GM21576 (cell line): Measurements from ENCODE around the gene ATP2C2.
"Not testable (repeated sequence)": the region's sequence is repeated elsewhere in the genome, so short reads cannot be mapped to it uniquely, and the experiment has no call there.

Experiments
- ATAC-seq: cut with Tn5 transposase; IDR thresholded peaks from one replicate; pipeline ENCODE4 v1.9.1; 2021; ENCODE audit warnings: mild to moderate bottlenecking, moderate library complexity; ENCODE audit not compliant: unreplicated experiment

Gene ATP2C2

GRCh38 chr16:84339311-84339710 lies 29.0 kb upstream of the ATP2C2 start:
- no peak for ATAC-seq

DNA sequence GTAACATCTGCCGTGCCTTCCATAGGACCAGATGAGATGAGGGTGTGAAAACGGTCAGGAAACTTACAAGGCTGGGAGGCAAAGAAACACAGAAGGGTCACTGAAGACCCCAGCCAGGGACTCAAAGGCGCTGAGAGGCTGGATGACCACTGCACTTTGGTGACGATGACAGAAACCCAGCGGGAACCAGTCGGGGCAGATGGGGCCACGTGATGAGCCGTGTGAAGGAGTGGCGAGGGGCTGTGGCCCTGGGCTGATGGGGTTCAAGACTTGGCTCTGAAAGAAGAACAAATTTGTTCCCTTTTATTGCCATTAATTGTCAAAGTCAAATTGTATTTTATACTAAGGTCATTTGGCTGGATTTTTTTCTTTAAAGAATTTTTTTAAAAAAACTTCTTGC lies 28.6 kb upstream of the ATP2C2 start:
- no peak for ATAC-seq

DNA sequence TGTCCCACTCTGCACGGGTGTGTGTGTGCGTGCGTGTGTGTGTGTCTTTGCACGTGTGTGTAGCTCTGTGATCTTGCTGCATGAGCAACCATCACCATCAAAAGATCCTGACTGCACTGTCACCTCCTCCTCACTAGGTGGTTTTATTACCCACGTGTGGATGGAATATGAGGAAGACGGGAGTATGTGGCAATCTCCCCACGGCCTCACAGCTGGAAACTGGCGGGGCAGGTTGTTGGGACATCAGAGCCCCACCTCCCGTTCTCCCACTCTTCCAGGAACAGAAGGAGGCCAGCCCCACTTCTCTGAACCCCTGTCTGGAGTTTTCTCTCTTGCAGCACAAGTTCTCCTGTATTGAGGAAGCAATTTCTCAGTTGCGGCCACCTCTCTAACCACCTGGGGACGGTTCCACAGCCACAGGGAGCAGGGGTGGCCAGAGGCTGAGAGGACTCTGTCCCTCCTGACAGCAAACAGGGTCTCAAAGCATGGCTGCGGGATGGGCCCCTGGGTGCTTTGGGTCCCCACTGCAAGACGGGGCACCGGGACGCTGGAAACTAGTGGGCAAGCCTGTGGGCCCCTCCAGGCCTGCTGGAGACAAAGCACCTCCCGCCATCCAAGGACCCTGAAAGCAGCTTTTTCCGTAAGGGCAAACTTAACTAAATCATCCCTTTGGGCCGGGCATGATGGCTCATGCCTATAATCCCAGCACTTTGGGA lies 27.9 kb upstream of the ATP2C2 start:
- ATAC-seq = no peak

DNA sequence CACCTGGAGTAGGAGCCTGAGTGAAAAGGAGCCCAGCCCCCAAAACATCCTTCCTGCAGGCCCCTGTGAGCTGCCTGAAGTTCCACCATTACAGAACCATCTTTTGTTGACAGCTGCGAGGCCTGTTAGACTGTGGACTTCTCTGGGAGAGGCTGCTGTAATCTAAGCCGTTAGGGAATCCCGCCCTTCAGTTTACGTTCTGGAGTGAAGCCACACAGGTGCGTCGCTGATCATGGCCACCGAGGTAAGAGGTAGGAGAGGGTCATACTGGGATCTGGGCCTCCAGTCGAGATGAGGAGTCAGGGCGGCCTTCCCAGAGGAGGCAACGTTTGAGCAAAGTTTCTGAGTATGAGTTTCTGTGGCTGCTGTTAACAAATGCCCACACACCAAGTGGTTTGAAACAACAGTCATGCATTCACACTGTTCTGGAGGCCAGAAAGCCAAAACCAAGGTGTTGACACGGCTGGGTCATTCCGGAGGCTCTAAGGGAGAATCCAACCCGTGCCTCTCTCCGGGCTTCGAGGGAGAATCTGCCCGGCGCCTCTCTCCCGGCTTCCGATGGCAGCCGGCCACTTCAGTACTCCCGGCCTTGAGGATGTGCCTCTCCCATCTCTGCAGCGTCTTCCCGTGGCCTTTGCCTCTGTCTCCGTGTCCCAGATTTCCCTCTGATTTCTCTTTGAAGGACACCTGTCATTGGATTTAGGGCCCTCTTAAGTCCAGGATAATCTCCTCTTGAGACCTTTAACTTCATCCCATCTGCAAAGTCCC lies 26.6 kb upstream of the ATP2C2 start:
- ATAC-seq = no peak

GRCh38 chr16:84343800-84344199 lies 24.5 kb upstream of the ATP2C2 start:
- ATAC-seq = not testable (repeated sequence)

DNA sequence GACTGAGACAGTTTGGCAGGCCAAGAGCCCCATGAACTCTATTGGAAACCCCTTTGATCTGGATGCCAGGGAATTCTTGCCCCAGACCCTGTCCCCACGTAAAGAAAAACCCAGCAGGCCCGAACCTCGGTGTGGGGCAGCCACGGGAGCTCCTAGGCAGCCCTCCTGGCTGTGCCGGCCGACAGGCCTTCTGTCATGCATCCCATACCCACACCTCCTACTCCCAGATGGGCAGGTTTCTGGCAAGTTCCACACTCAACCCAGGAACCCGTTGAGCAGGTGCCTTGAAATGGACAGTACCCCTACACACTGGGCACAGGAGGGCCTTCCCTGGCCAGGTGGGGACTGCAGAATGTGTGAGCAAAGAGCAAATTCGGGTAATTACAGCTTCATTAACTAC lies 23.6 kb upstream of the ATP2C2 start:
- ATAC-seq = no peak

- ATAC-seq = no peak
Measured at GRCh38 chr16:84347161-84347560, 21.2 kb upstream of the ATP2C2 start.

GRCh38 chr16:84348386-84348888 lies 19.9 kb upstream of the ATP2C2 start:
- no peak for ATAC-seq

DNA sequence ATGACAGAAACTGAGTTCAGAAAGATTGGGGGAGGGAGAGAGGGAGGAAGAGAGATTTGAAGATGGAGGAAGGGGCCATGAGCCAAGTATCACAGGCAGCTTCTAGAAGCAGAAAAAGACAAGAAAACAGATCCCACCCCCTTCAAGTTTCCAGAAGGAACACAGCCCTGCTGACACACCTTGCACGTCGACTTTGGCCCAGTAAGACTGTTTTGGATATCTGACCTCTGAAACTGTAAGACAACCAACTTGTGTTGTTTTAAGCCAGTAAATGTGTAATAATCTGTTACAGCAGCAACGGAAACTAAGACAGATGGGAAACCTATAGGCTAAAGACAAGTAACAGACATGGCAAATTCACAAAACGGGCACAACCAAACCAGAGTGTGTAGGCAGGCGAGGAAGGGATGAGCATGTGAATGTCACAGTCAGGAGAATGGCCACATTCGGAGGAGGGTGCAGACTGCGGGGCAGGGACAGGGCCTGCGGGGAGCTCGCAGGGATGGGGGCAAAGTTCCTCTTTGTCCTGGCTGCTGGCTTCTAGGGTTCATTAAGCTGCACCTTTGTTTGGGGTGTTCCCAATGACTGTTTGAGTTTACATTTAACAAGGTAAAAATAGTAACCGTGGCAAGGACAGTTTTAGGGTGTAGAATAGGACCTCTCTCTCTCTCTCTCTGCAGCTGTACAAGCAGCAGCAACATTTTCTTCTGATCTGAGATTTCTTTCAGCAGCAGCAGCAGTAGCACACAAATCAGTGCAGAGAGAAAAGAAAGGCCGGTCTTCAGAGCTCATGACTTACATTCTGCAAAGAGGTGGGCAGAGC lies 18.3 kb upstream of the ATP2C2 start:
- no peak for ATAC-seq

- ATAC-seq = no peak
Measured at GRCh38 chr16:84350685-84351400, 17.5 kb upstream of the ATP2C2 start.

GRCh38 chr16:84351630-84352029 lies 16.7 kb upstream of the ATP2C2 start:
- no peak for ATAC-seq

GRCh38 chr16:84354306-84354705 lies 14.0 kb upstream of the ATP2C2 start:
- ATAC-seq = no peak

DNA sequence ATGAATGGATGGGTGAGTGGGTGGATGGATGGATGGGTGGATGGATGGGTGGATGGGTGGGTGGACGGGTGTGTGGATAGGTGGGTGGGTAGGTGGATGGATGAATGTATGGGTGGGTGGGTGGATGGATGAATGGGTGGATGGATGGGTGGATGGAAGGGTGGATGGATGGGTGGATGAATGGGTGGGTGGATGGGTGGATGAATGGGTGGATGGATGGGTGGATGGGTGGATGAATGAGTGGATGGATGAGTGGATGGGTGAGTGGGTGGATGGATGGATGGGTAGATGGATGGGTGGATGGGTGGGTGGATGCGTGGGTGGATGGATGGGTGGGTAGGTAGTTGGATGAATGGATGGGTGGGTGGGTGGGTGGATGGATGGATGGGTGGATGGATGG lies 13.2 kb upstream of the ATP2C2 start:
- ATAC-seq = no peak

DNA sequence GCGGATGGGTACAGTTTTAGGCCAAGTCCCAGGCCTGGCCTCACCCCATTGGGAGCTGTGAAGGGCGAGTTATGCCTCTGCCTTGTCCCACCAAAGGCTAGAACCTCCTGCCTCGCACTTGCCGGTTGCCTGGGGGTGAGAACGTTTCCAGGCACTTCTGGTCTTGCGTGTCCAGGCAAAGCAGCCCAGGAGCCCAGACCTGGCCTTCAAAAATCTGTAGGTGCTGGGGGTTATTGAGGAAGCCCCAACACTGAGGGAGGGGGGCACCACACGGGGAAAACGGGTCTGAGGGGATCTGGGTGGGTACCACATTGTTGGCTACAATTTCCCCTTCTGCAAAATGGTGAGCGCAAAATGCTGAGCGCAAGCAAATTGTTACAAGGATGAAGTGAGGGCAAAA lies 12.2 kb upstream of the ATP2C2 start:
- ATAC-seq = no peak

DNA sequence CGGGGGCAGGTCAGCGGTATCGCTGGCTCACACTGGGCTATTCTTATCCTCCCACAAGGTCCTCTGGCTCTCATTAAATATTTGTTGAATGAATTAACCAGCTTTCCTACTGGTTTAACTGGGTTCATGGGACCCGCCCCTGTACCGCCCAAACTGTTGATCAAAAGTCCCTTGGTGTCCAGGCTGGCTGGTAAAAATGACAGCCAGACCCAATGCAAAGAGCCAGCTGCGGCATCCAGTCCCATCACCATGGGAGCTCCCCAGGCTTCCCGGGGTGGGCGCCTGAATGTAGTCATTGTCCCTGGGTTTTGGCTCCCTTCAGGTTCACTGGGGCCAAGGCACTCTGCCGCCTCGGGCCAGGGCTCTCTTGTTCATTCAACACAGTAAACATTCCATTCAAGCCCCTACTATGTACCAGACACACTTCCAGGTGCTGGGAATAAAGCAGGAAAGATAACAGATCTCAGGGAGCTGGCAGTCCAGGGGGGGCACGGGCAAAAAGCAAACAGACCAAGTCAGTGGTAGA lies 11.7 kb upstream of the ATP2C2 start:
- ATAC-seq = no peak

- no peak for ATAC-seq
Measured at GRCh38 chr16:84357191-84357651, 11.1 kb upstream of the ATP2C2 start.

GRCh38 chr16:84358601-84359295 lies 9.6 kb upstream of the ATP2C2 start:
- ATAC-seq = no peak

GRCh38 chr16:84359326-84359725 lies 9.0 kb upstream of the ATP2C2 start:
- no peak for ATAC-seq

DNA sequence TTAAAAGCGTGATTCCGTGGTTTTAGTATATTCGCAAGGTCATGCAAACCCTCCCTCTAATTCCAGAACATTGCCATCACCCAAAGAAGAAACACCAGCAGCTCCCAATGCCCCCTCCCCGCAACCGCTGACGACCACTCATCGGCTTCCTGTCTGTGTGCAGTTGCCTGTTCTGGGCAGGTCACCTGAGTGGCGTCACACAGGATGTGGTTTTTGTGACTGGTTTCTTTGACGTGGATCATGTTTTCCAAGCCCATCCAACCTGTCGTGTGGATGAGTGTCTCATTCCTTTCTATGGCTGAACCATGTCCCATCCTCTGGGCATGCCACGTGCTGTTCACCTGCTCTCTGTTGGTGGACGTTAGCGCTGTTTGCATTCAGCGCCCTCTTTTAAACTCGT lies 8.2 kb upstream of the ATP2C2 start:
- ATAC-seq = no peak

DNA sequence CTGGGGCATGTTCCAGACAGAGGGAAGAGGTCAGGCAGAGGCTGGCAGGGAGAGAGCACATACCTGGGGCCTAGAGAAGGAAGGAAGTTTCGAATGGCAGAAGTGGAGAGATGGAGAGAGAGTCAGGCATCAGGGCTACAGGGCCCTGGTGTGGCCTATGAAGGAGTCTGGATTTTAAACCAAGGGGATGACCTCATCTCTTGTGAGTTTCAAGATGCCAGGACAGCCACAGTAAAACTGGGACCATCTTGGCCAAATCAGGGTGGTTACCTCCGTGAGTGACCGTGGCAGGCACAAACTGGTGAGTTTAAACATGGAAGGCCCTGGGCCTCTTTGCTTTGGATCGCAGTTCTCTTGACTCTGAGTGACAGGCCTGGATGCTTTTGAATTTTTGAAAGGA lies 7.6 kb upstream of the ATP2C2 start:
- no peak for ATAC-seq
